AG10803 (cell line): ENCODE measurements around the gene MPV17L2.

Experiments used
- DNase-seq: peaks from one replicate; pipeline ENCODE4 v3.0.0; 2010; ENCODE audit warnings: low read depth
- H3K4me3 ChIP-seq: 2 replicates; pipeline ENCODE4 v1.5.1; 2011; ENCODE audit warnings: mild to moderate bottlenecking, low read length, control low read depth
- TF ChIP-seq, protein P1 (sequence below): conservative IDR thresholded peaks from 2 replicates; pipeline ENCODE4 v1.5.1; 2011; ENCODE audit warnings: mild to moderate bottlenecking, low read length, control low read depth, inconsistent platforms

The MPV17L2 gene

GRCh38 chr19:18211683-18212082 lies 18.7 kb downstream of the MPV17L2 start:
- no peak overlapping the region for H3K4me3 ChIP-seq
- DNase-seq = no peak
- TF ChIP-seq, protein P1, sequence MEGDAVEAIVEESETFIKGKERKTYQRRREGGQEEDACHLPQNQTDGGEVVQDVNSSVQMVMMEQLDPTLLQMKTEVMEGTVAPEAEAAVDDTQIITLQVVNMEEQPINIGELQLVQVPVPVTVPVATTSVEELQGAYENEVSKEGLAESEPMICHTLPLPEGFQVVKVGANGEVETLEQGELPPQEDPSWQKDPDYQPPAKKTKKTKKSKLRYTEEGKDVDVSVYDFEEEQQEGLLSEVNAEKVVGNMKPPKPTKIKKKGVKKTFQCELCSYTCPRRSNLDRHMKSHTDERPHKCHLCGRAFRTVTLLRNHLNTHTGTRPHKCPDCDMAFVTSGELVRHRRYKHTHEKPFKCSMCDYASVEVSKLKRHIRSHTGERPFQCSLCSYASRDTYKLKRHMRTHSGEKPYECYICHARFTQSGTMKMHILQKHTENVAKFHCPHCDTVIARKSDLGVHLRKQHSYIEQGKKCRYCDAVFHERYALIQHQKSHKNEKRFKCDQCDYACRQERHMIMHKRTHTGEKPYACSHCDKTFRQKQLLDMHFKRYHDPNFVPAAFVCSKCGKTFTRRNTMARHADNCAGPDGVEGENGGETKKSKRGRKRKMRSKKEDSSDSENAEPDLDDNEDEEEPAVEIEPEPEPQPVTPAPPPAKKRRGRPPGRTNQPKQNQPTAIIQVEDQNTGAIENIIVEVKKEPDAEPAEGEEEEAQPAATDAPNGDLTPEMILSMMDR = no peak

DNA sequence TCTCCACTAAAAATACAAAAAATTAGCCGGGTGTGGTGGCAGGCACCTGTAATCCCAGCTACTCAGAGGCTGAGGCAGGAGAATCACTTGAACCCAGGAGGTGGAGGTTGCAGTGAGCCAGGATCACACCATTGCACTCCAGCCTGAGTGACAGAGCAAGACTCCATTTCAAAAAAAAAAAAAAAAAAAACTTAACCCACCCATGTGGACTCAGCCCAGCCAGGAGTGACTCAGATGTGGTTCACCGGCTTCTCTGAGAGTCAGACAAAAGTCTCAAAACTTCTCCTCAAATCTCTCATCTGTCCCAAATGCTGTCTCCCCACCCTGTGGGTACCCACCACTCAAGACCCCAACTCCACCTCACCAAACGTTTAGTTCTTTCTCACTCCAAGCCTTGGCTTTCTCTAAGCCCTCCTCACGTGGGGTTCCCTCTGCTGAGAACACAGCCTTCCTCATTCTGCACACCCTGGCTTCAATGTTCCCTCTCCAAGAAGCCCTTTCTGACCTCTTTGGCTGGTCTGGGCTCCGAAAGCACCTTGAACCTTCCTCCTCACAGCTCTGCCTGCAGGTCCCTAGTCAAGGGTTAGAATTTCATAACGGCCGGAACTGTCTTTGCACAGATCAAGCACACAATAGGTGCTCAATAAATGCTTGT lies 21.9 kb downstream of the MPV17L2 start:
- TF ChIP-seq, protein P1 = no peak
- no peak overlapping the region for H3K4me3 ChIP-seq
- peak; percentile 32 for DNase-seq

- TF ChIP-seq, protein P1 = no peak
Observed at GRCh38 chr19:18216789-18217188, 23.8 kb downstream of the MPV17L2 start.

GRCh38 chr19:18218159-18218558 lies 25.1 kb downstream of the MPV17L2 start:
- no peak for DNase-seq
- TF ChIP-seq, protein P1 = no peak
- no peak overlapping the region for H3K4me3 ChIP-seq

More at GRCh38 chr19:18216789-18217188, 23.8 kb downstream of the MPV17L2 start:
- no peak overlapping the region for H3K4me3 ChIP-seq
- no peak for DNase-seq

GRCh38 chr19:18218600-18218999 lies 25.6 kb downstream of the MPV17L2 start:
- no peak overlapping the region for H3K4me3 ChIP-seq
- TF ChIP-seq, protein P1 = no peak
- no peak for DNase-seq

DNA sequence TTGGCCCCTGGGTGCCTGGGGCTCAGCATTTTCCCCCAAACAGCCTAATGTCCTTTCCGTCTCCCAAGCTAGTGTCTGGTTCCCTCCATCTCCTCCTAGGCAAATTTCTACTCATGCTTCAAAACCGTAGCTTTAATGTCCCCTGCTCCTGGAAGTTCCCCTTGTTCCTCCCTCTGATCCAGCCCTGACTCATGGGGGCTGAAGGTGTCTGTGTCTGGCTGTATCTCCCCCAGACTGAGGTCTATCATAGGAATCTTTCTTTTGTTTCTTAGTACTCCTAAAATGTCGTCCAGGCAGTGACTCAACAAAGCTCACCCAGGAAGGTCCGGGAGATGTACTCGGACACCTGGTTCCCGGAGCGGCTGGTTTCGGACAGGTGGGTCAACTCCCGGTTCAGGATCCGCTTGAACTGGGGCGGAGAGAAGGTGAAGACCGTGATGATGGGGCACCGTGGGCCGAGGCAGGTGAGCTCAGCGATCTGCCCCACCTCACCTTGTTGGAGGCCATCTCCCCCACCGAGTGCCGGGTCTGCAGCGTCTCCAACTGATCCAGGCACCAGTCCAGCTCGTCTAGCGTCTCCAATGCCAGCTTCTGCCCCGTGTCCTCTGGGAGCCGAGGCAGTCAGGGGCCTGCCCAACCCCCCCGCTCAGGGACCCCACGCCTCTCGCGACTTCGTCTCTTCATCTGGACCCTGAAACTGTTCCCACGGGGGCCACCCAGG lies 27.1 kb downstream of the MPV17L2 start:
- DNase-seq = no peak
- no peak overlapping the region for H3K4me3 ChIP-seq
- TF ChIP-seq, protein P1 = no peak
